Measurements from ENCODE around the gene ZBBX.

DNA sequence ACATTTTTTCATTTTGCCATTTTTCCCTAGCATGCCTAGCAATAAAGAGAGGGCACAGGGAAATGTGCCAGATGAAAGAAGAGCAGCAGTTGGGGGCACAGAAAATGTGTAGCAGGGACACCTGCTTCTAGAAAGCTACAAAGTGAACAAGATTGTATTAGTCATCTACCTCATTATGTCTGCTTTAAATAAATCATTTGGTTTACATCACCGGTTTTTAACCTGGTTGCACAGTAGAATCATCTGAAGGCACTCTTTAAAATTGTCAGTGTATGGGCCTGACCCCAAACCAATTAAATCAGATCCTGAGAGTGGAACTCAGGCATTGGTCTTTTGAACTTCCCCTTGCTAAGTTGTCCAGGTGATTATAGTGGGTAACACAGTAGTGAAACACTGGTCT is 73.8 kb downstream of the ZBBX start:
- TF ChIP-seq, protein P1, sequence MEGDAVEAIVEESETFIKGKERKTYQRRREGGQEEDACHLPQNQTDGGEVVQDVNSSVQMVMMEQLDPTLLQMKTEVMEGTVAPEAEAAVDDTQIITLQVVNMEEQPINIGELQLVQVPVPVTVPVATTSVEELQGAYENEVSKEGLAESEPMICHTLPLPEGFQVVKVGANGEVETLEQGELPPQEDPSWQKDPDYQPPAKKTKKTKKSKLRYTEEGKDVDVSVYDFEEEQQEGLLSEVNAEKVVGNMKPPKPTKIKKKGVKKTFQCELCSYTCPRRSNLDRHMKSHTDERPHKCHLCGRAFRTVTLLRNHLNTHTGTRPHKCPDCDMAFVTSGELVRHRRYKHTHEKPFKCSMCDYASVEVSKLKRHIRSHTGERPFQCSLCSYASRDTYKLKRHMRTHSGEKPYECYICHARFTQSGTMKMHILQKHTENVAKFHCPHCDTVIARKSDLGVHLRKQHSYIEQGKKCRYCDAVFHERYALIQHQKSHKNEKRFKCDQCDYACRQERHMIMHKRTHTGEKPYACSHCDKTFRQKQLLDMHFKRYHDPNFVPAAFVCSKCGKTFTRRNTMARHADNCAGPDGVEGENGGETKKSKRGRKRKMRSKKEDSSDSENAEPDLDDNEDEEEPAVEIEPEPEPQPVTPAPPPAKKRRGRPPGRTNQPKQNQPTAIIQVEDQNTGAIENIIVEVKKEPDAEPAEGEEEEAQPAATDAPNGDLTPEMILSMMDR (conservative IDR thresholded peaks at IDR 0.05; ENCODE audit: low read depth, low read length), result no peak
- TF ChIP-seq BHLHE40 (IDR thresholded peaks at IDR 0.05; ENCODE audit: low read depth, low read length) (no peak), RFX5 (IDR thresholded peaks at IDR 0.05; ENCODE audit: low read depth, low read length) (no peak), NFE2L2 (IDR thresholded peaks at IDR 0.05; ENCODE audit: low read depth, low read length) (no peak), MAFK (IDR thresholded peaks at IDR 0.05; ENCODE audit: low read depth, low read length) (no peak), SMC3 (IDR thresholded peaks at IDR 0.05; ENCODE audit: low read depth, low read length) (no peak), POLR2A (IDR thresholded peaks at IDR 0.05; ENCODE audit: low read depth, low read length) (no peak), USF2 (IDR thresholded peaks at IDR 0.05; ENCODE audit: low read depth, low read length) (no peak), CEBPB (IDR thresholded peaks at IDR 0.05; ENCODE audit: low read depth, low read length) (no peak), RCOR1 (IDR thresholded peaks at IDR 0.05; ENCODE audit: insufficient replicate concordance, low read length) (no peak), FOS (IDR thresholded peaks at IDR 0.05; ENCODE audit: low read depth, low read length) (no peak), CHD1 (IDR thresholded peaks at IDR 0.05; ENCODE audit: low read depth, low read length) (no peak)
